ENCODE data around the gene TAF1D. TPM values are rescaled to one million over a fixed set of nuclear protein-coding genes. Genes with fewer than 3 reads are reported as not detected.

TAF1D gene
- total RNA-seq, 1 experiment from 2014 or later: 272 TPM

GRCh38 chr11:93734427-93735222 lies 6.7 kb downstream of the TAF1D start:
- no peak overlapping the region for H2BK5ac ChIP-seq (ENCODE audit: insufficient read length, low read length)
- no peak overlapping the region for H3K4me2 ChIP-seq (ENCODE audit: insufficient read depth, insufficient read length, low read length)
- no peak overlapping the region for H3K14ac ChIP-seq (ENCODE audit: insufficient read depth, low read length)
- no peaks in the 10 kb centered on the region for H3K27me3 Mint-ChIP-seq (ENCODE audit: low read depth)
- peak overlapping the region in 1 of 3 experiments; percentile 89; a peak in 2 of 7 replicates for H3K27ac Mint-ChIP-seq
- H3K23ac ChIP-seq (ENCODE audit: insufficient read length, low read depth, low read length): no peak overlapping the region
- H3K4me1 Mint-ChIP-seq: peaks cover 35 to 41% of the 10 kb centered on the region in 2 experiments
- no peak overlapping the region for H4K8ac ChIP-seq (replicated peaks; ENCODE audit: insufficient read length, low read depth, low read length)
- H3K79me2 ChIP-seq (ENCODE audit: insufficient read depth, low read length): peaks cover 13% of the 10 kb centered on the region; the same call in 1 of the 2 replicates
- no peaks in the 10 kb centered on the region for H3K9me3 Mint-ChIP-seq
- H2BK12ac ChIP-seq (ENCODE audit: insufficient read length, low read depth, low read length): no peak overlapping the region
- H3K18ac ChIP-seq (ENCODE audit: insufficient read length, low read depth, low read length): no peak overlapping the region
- no peak for DNase-seq
- H3K56ac ChIP-seq (ENCODE audit: insufficient read length, low read depth, low read length): no peak overlapping the region
- H2BK120ac ChIP-seq (ENCODE audit: low read depth, low read length, poor library complexity, severe bottlenecking): no peak overlapping the region
- H3K9me3 ChIP-seq (ENCODE audit: control insufficient read depth, low read depth, low read length): no peaks in the 10 kb centered on the region
- no peaks in the 10 kb centered on the region for H3K23me2 ChIP-seq (ENCODE audit: insufficient read length, low read depth, low read length, poor library complexity, severe bottlenecking)
- no peak for TF ChIP-seq CTCF (conservative IDR thresholded peaks at IDR 0.05)
- H3T11ph ChIP-seq (ENCODE audit: low read length): no peak overlapping the region
- no peak overlapping the region for H2BK15ac ChIP-seq (ENCODE audit: low read depth, low read length)
- H4K91ac ChIP-seq (ENCODE audit: insufficient read length, low read depth, low read length): no peak overlapping the region
- peaks cover 75 to 99% (median 94%) of the 10 kb centered on the region in 3 experiments for H3K36me3 Mint-ChIP-seq (ENCODE audit: insufficient read depth in 1 of 3, low read depth in 3 of 3)
- H4K5ac ChIP-seq (ENCODE audit: insufficient read length, low read depth, low read length): no peak overlapping the region
- no peak overlapping the region for H3K9ac ChIP-seq (ENCODE audit: extremely low read depth, insufficient read length, low read length)
- H3K27ac ChIP-seq (ENCODE audit: insufficient read length, low read depth, low read length): no peak overlapping the region
- no peaks in the 10 kb centered on the region for H3K27me3 ChIP-seq (ENCODE audit: insufficient read depth, low read length)
- no CpG with 5 or more reads among the region's 1 CpG for WGBS (ENCODE audit: extremely low coverage, insufficient read length, low lambda C conversion rate)
- no peak overlapping the region for H2AFZ ChIP-seq (ENCODE audit: low read length)
- H3K4ac ChIP-seq (ENCODE audit: low read depth, low read length): no peak overlapping the region
- H2AK5ac ChIP-seq (ENCODE audit: insufficient read length, low read length): no peak overlapping the region
- H4K20me1 ChIP-seq (ENCODE audit: control insufficient read depth, insufficient read depth, insufficient read length): no peaks in the 10 kb centered on the region
- peaks cover 3% of the 10 kb centered on the region for H3K79me1 ChIP-seq (ENCODE audit: insufficient read depth, low read depth, low read length, poor library complexity, severe bottlenecking)
- H3K4me3 Mint-ChIP-seq: no peak overlapping the region
- no peak overlapping the region for H2BK20ac ChIP-seq (ENCODE audit: low read depth, low read length, poor library complexity, severe bottlenecking)
- no peaks in the 10 kb centered on the region for H3K4me1 ChIP-seq (ENCODE audit: insufficient read depth, low read length)
